Mucosa of descending colon (tissue), 3 donors: Measurements from ENCODE around the gene UTS2B. TPM values are rescaled to one million over a fixed set of nuclear protein-coding genes. Genes with fewer than 3 reads are reported as not detected.

Experiments used
- ATAC-seq: fragments of 200-7000 bp; cut with Tn5 transposase; one replicate; pipeline ENCODE4 v1.9.1; 2020; ENCODE audit warnings: mild to moderate bottlenecking, moderate library complexity
- DNase-seq, 3 donors: peaks; one replicate each; pipeline ENCODE4 v3.0.0-alpha.2; 2020
- H3K36me3 ChIP-seq: fragments of 200-600 bp; one replicate; pipeline ENCODE4 v1.8.0; 2021; ENCODE audit warnings: low read depth, mild to moderate bottlenecking
- H3K4me1 ChIP-seq: fragments of 200-600 bp; one replicate; pipeline ENCODE4 v1.8.0; 2021; ENCODE audit warnings: low read depth, mild to moderate bottlenecking
- H3K4me3 ChIP-seq: fragments of 200-600 bp; one replicate; pipeline ENCODE4 v1.8.0; 2021; ENCODE audit warnings: mild to moderate bottlenecking
- H3K9me3 ChIP-seq: fragments of 200-600 bp; one replicate; pipeline ENCODE4 v1.8.0; 2021; ENCODE audit warnings: mild to moderate bottlenecking
- CTCF ChIP-seq: fragments of 200-600 bp; IDR thresholded peaks from one replicate; pipeline ENCODE4 v1.8.0; 2022; ENCODE audit warnings: antibody characterized with exemption, mild to moderate bottlenecking
- intact Hi-C, 2 donors: fragments of 100-400 bp; cut with DNase I in 1 of 2; cut with micrococcal nuclease in 1 of 2; formaldehyde crosslinking; loops; one replicate each; pipeline versions ENCODE4 v1.11.0 to v1.11.1; 2022; cut with DNase I, micrococcal nuclease
- total RNA-seq, 3 donors: library from RNA; stranded (reverse); fragmentation: NEBNext Ultra II Directional in 2 of 3; extraction: Animal tissue kit (Norgen Biotek cat#: 25700) in 2 of 3; gene quantifications; one replicate each; pipeline versions ENCODE4 v1.2.1 to v1.2.4, GENCODE V29; 2021 to 2023
- donor health status: DM: no; HTN: no; CAD: no; lungs with moderate emphysema.
- donor health status: DM: no; HTN: no; CAD: no.
- donor health status: DM: no; HTN: yes; CAD: no.

Gene UTS2B
- total RNA-seq, 3 donors from 2014 or later: 0.47 TPM; not detected in 2

GRCh38 chr3:191240486-191240885, 89.8 kb downstream of the UTS2B start:
- Histone ChIP-seq H3K4me3 (no peak overlapping the region), H3K9me3 (no peaks in the 10 kb centered on the region), H3K36me3 (no peaks in the 10 kb centered on the region), H3K4me1 (no peaks in the 10 kb centered on the region)
- TF ChIP-seq CTCF: no peak
- no peak for DNase-seq
- no peak for ATAC-seq
- intact Hi-C loops: loop anchor here in 1 of 2 donors (10.0 kb wide), 1 partner anchor 174 kb away; no protein-coding TSS in a partner anchor

- H3K36me3 ChIP-seq: no peaks in the 10 kb centered on the region
- no peak overlapping the region for H3K4me3 ChIP-seq
- no peaks in the 10 kb centered on the region for H3K4me1 ChIP-seq
- H3K9me3 ChIP-seq: no peaks in the 10 kb centered on the region
- intact Hi-C loops: loop anchor here in 1 of 2 donors (10.0 kb wide), 1 partner anchor 175 kb away; no protein-coding TSS in a partner anchor
- no peak for TF ChIP-seq CTCF
- no peak for DNase-seq
- no peak for ATAC-seq
Measured at GRCh38 chr3:191239407-191240031, 90.8 kb downstream of the UTS2B start.

GRCh38 chr3:191238321-191238817, 92.0 kb downstream of the UTS2B start:
- Histone ChIP-seq H3K4me1 (no peaks in the 10 kb centered on the region), H3K4me3 (no peak overlapping the region), H3K9me3 (no peaks in the 10 kb centered on the region), H3K36me3 (no peaks in the 10 kb centered on the region)
- intact Hi-C loops: no loop called here
- DNase-seq (no peak), ATAC-seq (peak; percentile 83)
- TF ChIP-seq CTCF: no peak

- no peaks in the 10 kb centered on the region for H3K36me3 ChIP-seq
- no peaks in the 10 kb centered on the region for H3K4me1 ChIP-seq
- H3K9me3 ChIP-seq: no peaks in the 10 kb centered on the region
- no peak for TF ChIP-seq CTCF
- DNase-seq: no peak
- H3K4me3 ChIP-seq: no peak overlapping the region
- no peak for ATAC-seq
- intact Hi-C loops: no loop called here
Measured at GRCh38 chr3:191237047-191237882, 93.1 kb downstream of the UTS2B start.

- Histone ChIP-seq H3K36me3 (no peaks in the 10 kb centered on the region), H3K4me1 (no peaks in the 10 kb centered on the region), H3K9me3 (no peaks in the 10 kb centered on the region), H3K4me3 (no peak overlapping the region)
- ATAC-seq (no peak), DNase-seq (no peak)
- intact Hi-C loops: no loop called here
- TF ChIP-seq CTCF: no peak
Measured at GRCh38 chr3:191236646-191237045, 93.7 kb downstream of the UTS2B start.
